AG08395 (cell line): ENCODE data around the gene CHCHD3.

ENCODE experiments used
- DNase-seq: peaks from one replicate; pipeline ENCODE4 v3.0.0; 2012; ENCODE audit warnings: mixed read lengths, low spot score

Gene CHCHD3

DNA sequence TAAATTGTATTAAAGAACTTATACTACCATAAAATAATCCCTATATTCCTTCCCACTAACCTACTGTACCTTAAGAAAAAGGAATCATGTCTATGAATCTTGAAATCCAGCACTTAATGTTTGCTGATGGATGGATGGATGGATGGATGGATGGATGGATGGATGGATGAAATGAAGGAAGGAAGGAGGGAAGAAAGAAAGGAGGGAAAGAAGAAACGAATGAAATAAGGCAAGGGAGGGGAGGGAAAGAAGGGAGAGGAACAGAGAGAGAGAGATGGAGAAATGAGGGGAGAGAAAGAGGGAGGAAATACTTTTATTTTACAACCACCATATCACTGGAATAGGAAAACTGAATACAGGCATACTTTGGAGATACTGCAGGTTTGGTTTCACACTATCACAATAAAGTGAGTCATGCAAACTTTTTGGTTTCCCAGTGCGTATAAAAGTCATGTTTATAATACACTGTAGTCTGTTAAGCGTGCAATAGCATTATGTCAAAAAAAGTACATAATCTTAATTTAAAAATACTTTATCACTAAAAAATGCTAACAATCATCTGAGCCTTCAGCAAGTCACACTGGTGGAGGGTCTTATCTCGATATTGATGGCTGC is 219.8 kb downstream of the CHCHD3 start:
- DNase-seq: no peak

DNA sequence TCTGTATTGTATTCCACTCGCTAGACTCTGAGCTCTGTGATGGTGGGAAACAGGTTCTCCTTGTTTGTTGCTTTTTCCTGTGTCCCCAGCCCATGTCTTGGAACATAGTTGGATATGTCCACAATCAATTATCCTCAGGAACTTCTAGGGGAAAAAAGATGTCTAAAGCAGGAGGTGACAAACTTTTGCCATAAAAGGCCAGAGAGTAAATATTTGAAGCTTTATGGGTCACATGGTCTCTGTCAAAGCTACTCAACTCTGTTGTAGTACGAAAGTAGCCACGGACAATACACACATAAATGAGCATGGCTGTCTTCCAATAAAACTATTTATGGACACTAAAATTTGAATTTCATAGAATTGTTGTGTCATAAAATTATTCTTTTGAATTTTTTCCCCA is 220.5 kb downstream of the CHCHD3 start:
- DNase-seq: no peak

DNA sequence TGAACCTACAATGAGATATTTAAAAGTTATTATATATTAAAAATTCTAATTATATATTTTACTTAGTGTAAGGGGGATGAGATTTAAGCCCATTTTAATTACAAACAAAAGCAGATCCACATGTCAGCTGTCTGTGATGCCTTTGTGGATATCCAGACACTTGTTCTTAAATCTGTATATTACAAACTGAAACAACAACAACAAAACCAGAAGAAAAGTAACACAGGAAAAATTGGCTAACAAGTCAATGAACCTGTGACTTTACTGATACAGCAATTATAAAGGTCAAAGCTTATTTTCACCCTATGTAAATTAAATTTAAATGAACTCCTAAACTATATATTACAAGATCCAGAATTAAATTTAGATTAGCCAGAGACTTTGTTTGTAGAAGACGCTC is 222.7 kb downstream of the CHCHD3 start:
- DNase-seq: no peak

DNA sequence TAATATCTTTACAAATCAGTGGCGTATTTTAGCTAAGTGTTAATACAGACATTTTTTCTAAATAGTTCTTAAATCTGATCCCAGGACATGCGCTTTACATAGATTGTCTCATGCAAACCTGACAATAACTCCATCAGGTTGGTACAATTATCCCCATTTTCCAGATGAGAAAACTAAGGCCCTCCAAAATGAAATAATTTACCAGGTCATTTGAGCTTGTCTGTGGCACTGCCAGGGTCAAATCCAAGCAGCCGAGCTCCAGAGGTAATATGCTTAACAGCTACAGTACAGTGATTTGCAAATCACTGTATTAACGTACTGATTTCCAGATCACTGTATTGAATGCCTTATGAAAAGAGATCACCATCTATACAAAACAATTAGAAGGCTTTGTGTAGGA is 223.1 kb downstream of the CHCHD3 start:
- no peak for DNase-seq

DNA sequence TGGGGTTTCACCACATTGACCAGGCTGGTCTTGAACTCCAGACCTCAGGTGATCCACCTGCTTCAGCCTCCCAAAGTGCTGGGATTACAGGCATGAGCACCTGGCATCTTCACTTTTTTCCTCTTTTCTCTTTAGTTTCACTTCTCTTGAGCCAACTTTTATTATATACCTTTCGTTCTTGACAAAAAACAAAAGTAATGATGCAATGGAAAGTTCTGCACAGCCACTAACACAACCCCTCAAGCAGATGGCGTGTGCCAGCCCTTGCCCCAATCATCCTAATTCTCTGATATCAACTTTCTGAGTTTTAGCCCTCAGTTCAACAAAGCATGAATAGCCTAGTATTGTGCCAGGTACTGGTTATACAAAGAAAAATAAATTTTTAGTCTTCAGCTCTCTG is 223.6 kb downstream of the CHCHD3 start:
- no peak for DNase-seq

DNA sequence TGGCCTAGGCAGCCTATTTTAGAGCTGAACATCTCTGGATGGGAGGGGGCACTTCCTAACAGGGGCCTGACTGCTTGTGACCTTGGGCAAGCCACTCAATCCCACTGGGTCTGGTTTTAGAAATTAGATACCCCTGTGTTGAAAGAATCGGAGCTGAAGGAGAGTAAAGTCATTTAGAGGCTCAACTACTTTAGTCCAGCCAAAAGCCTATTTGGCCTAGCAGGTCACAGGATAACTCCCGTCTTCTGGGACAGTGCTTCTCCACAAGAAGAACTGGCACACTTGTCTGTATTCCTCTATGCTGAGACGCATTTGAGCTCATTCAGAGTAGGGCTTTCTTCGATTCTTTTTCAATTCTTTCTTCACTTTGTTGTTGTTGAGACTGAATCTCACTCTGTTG is 224.2 kb downstream of the CHCHD3 start:
- DNase-seq: no peak

DNA sequence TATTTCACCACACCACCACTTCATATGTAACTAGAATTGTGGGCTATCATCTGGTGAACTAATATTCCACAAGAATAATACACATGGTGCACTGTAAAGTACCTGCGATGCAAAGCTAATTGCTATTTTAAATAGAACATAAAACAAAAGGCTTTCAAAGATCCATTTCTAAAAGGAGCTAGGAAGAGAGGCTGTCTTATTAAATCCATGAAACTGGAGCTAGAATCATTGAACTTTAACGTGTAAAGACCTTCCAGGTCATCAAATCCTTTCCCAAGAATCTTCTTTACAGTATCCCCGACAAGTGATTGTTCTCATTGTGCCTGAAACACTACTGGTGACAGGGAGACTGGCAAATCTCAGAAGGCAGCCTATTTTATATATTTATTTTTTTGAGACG is 224.9 kb downstream of the CHCHD3 start:
- no peak for DNase-seq

DNA sequence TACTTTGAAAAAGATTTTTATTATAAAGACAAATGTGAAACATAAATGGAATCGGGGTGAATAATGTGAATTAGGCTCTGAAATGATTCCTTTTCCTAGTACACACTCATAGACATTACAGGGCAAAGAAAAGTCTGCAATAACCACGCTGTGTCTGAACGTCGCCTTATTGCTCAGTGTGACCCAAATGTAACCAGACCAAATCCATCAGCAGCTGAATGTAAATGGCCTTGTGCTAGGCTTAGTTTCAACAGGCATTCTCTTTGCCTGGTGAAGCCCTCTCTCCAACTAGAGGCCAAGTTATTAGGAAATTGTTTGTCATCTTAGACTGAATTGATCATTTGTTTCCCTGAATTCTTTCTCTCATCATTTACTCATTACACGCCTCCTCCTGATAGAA is 225.5 kb downstream of the CHCHD3 start:
- no peak for DNase-seq

DNA sequence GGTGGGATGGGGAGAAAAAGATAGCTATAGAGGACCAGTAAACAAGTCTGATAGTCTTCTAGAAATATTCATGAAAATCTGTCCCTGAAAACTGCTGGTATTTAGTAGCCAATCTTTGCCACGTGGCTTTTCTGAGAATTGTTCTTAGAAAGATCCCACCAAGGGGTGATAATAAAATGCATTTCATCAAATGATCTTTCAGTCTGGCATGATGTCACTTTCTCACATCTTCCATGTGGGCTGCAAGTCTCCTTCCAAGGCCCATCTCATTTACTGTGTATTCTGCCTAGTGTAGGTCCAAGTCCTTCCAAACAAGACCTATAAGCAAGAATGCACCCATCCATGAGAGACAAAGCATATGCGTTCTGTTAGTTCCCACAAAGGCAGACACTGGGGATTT is 226.0 kb downstream of the CHCHD3 start:
- no peak for DNase-seq

DNA sequence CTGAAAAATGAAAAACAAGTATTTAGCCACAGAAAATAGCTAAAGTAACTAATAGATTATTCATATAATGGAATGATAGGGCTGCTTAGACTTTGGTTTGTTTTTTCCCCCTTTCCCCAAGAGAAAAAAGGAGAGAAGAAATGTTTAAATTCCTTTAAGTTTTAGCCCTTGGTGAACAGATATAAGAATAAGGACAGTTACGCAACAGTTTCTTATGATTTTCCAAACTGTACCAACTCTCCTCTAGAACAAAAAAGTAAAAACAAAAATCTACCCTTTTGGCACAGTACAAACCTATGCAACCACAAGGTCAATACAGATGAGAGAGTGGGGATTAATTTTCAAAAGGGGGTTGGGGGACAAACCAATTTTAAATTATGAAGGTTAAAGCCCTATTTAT is 227.7 kb downstream of the CHCHD3 start:
- DNase-seq: no peak

DNA sequence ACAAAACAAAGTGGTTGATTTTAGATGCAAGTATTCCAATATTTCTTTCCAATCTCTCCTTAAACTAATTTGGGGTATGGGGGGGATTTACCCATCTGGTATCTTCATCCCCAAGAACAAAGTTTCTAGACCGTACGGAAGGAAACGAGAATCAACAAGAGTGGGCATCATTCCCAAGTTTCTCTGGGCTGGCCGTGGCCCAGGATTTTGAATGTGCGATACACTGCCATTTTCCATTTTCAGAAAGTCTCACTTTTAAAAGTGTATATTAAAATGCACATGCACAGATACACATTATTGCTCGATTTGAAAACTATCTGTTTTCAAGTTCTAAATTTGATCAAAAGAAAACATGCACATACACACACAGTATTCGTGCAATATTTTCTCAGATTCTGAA is 234.5 kb downstream of the CHCHD3 start:
- no peak for DNase-seq

DNA sequence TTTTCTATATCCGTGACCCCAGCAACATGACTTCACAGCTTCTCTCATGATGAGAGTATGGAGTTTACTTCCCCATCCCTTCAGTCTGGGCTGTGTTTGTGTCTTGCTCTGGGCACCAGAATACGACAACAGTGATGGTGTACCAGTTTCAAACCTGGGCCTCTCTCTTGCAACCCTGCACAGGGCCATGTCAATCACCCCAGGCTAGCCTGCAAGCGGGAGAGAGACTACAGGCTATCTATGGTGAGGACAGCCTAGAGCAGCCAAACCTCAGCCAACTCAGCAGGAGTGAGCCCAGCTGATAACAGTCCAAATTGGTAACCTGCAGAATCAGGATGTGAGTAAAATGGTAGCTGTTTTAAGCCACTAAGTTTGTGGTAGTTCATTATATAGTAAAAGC is 235.8 kb downstream of the CHCHD3 start:
- no peak for DNase-seq

DNA sequence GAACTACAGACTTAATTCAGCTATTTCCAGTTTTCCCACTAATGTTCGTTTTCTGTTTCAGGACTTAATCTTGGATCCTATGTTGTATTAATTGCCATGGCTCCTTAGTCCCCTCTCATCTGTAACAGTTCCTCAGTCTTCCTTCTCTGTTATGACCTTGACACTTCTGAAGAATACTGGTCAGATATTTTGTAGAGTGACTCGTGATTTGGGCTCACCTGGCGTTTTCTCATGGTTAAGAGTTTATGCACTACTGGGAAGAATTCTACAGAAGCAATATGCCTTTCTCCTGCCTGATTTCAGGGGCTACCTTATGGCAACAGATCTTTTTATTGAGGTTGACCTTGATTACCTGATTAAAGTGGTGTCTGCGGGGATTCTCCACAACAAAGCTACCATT is 239.4 kb downstream of the CHCHD3 start:
- DNase-seq: no peak

DNA sequence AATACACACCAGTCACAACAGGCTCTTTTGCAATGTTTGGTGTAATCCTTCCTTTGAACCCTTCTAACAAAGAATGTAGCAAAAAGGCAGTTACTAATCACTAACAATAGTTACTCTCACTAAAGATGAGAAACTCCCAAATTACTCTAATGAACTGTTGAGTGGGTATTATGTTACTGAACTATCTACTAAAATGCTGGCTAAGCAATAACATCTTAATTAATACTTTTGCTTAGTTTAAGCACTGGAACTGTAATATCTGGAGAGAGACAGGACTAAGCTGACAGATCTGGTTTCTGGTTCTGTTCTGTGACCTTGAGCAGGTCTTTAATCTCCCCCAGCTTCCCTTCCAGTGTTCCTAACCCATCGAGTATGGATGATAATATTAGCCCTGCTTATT is 241.7 kb downstream of the CHCHD3 start:
- no peak for DNase-seq

DNA sequence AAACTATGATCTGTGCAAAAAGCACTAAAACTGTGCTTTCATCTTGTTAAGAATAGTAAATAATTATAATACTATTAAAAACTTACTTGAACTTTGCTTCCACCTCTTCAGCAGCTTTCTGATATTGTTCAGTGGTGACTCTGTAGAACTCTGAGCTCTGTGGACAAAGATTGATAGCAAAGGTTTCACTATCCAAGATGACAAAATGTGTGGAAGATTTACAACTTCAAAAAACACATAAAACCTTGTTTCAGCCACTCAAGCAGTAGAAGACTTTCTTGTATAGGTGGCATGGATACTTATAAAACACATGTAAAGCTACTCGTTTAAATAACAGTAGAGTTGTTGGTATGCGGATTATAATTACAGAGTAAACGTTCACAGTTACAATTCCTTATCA is 243.6 kb downstream of the CHCHD3 start:
- DNase-seq: no peak

DNA sequence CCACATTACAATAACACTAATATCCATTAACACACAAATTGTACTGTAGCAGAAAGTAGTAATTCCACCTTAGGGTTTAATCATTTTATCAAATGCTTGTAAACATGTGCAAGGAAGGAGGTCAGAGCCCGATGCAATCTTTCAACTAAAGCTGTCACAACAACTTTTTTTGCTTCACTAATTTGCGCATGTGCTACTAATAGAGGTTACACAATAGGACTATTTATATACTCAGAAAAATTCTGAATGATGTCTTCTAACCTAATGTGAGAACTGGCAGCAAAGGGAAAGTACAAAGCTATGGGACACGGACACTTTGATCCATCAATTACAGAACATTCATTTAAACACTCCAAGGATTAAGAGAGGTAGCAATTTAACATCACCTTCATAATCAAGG is 244.4 kb downstream of the CHCHD3 start:
- DNase-seq: peak; percentile 20

DNA sequence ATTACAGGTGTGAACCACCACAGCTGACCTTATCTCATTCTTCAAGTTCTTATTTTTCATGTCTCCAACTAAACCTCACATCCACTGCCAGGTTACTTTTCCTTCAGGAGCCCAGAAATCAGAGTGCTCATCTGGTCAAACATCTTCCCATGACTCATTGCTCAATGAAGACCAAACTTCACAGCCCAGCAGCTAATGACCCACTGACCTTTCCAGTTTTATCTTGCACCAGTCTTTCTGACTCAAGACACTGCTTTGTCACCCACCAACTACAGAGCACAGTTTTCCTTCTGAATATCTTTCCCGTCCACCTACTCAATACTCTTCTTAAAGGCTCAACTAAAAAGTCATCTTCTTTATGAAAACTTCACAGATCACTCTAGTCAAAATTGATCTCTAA is 245.1 kb downstream of the CHCHD3 start:
- peak; percentile 15 for DNase-seq

DNA sequence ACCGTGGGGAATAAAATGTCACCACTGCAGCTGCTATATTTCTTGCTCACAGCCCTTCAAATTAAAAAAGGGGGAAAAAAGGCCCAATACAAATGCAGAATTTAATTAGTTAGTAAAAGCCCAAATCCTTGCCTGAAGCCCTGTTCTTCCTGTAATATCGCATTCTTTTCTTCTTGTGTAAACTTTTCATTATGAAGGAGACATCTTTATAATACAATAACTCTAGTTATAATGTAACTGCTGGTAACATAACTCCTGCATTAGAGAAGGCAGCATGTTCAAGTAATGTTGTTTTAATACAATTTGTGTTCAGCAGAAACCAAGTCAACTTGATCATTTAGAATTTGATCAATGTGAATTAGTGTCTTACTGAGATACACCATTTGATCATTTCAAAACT is 250.9 kb downstream of the CHCHD3 start:
- no peak for DNase-seq

DNA sequence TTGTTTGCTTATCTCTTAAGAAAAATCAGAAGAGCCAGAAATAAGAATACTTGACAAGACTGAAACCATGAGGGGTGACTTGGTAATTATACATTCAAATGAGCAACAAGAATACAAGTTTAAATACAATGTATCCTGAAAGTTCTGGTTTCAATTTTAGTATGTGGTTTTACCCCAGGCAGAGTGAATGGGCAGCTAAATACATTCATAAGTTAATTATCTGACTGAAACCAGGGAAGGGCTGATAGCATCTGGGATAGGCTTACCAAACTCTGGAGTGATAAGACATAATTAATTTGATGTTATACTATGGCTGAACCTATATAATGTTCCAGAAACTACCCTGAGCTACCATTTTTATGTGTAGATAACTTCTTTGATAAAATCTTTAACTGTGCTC is 253.4 kb downstream of the CHCHD3 start:
- DNase-seq: no peak

DNA sequence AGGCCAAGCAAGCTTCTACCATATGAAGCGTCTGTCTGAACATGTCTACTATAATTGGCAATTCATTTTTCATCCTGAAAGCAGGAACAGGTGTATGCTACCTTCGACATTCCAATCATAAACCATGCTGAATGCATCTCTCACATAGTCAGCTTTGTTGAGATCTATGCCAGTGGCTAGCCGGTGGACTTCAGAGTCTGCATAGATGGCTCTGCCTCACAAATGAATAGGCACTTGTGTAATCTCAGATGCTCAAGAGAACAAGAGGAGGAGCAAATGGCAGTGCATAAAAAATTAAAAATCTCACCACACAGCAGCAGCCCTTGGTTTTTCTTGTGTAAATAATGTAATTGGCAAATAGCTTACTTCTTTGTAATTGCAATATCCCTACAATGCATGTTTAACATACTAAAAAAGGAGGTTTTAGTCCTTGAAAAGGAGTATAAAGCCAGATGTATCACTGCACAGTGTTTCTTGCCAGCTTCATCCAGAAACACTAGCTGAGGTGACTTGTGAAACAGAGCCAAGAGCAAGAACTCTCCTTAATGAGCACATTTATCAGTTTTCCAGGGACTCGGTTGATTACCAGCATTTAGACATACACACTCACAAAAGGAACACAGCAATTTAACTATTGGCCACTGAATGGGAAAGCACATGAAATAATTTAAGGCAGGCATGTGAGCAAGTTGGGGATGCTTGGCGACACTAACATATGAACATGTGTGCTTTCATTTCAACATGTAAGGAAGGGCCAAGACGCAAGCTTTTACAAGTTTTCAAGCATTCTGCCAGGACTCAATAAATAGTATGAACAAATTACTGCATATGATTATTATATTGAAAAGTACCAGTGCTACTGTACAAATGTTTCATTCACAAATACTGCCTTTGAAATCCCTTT is 255.7 kb downstream of the CHCHD3 start:
- no peak for DNase-seq

DNA sequence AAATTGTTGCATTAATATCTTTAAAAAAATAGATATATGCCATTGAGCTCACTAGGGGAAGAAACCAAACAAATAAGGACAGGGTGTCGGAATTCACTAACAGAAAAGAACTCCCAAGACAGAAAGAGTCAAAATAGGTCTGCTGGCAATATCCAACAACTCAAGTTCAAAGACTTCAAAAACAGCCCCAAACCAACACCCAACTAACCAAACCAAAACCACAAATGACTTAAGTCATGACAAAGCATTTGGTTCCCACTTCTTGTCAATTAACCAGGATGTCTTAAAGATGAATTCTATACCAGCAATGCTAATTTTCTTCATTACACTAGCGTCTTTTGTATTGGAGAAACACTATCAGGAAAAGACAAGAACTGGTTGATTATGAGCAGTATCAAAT is 256.7 kb downstream of the CHCHD3 start:
- DNase-seq: no peak

DNA sequence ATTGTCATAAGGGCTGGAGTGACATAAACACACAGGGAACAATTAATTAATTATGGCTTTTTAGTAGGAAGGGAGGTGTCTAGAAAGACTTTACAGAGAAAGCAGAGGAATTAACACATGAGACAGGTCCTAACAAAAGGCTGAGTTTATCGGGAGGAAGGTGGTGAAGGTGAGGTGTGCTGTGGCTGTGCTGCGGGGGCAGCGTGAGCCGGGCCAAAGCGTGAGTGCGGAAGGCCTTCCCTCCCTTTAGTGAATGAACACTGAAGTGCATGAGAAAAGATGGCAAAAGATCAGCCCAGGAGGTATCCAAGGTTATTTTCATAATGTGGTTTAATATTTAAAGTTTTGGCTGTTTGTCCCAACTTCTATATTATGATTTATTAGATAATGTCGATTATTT is 262.2 kb downstream of the CHCHD3 start:
- no peak for DNase-seq

DNA sequence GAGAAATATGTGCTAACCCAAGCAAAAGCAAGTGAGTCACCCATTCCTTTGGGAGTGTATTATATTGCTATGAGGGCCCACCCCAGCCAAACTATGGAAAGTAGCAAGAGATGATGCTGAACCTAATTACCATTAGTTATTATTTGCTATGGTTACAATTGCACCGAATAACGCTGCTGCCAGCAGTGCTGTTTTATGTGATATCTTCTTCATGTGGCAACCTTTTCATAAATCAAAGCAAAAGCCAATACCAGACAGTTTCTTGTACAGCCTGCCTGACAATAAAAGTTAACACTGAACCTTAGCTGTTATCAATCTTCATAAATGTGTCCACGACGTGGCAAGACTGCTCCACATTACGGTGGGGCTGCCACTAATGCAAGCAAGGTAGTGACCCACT is 263.9 kb downstream of the CHCHD3 start:
- peak; percentile 48 for DNase-seq
